GM10248 (cell line): Measurements from ENCODE around the gene PCDH9.

Experiments
- CTCF ChIA-PET: fragments of 300-600 bp; sonication (Branson Sonifier 250); formaldehyde crosslinking; extraction: SDS; loops from one replicate; lab custom pipeline; 2021; ENCODE audit warnings: antibody characterized with exemption; lab: Yijun Ruan, JAX
- POLR2A ChIA-PET: fragments of 350-650 bp; sonication (Branson Sonifier 250); formaldehyde crosslinking; extraction: SDS; loops from one replicate; lab custom pipeline; 2020; ENCODE audit warnings: antibody characterized with exemption; lab: Yijun Ruan, JAX
- DNase-seq: peaks from one replicate; pipeline ENCODE4 v3.0.0; 2012; ENCODE audit errors: extremely low spot score
- TF ChIP-seq, protein P1 (sequence below): IDR thresholded peaks from 2 replicates; pipeline ENCODE4 v1.5.1; 2012; ENCODE audit warnings: mild to moderate bottlenecking, low read depth; ENCODE audit errors: extremely low read depth, missing control alignments, control extremely low read depth

PCDH9 gene

DNA sequence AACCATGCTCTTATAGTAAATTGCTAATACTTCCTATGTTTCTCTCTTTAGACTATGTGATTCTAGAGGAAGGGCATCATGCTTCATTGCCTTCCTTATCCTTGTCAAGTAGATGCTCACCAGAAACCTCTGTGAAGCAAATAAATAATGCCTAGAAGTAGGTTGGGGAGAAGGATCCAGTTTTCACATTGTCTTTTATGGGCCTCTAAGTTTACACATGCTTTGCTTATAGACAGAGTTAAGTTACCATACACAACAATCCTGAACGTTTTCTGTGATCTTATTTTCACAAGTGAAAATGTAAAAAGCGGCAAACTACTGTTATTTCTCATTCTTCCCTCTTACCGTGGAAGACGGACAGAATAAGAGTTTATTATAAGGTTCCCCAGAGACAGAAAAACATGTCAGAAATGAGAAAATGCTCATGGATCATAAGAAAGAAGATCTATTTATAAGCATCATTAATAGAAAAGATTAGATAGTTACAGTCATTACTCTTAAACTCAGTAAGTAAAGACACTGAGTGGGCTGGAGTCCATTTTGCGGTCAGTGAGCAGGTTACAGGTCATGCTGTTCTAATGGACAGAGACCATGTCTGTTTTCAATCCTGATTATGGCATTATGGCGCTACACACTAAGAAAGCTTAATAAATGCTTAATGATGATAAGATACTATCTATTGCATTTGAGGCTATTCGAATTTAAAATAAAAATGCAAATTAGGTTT lies 723.9 kb downstream of the PCDH9 start:
- no peak for DNase-seq
- TF ChIP-seq, protein P1, sequence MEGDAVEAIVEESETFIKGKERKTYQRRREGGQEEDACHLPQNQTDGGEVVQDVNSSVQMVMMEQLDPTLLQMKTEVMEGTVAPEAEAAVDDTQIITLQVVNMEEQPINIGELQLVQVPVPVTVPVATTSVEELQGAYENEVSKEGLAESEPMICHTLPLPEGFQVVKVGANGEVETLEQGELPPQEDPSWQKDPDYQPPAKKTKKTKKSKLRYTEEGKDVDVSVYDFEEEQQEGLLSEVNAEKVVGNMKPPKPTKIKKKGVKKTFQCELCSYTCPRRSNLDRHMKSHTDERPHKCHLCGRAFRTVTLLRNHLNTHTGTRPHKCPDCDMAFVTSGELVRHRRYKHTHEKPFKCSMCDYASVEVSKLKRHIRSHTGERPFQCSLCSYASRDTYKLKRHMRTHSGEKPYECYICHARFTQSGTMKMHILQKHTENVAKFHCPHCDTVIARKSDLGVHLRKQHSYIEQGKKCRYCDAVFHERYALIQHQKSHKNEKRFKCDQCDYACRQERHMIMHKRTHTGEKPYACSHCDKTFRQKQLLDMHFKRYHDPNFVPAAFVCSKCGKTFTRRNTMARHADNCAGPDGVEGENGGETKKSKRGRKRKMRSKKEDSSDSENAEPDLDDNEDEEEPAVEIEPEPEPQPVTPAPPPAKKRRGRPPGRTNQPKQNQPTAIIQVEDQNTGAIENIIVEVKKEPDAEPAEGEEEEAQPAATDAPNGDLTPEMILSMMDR, result no peak
- ChIA-PET POLR2A (no interaction called here), CTCF (interaction anchor here (1.4 kb wide), 1 partner anchor 9 kb away, joined by 4 read pairs; no protein-coding TSS in a partner anchor)

DNA sequence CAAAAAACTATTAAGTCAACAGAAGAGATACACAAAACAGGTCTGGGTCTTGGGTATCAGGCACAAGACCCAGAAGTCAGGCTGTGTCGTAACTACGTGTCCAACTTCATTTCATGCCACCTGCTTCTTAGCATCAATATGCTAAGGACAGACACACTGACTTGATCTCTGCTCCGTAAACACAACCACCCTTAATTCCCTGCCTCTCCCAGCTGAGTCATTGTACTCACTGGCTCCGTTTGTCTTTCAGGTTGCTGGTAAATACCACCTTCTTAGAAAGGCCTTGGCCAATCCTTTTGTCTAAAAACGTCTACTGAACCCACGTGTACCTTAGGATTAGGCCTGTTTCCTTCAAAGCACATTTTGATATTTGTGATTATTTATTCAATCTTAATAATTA lies 726.2 kb downstream of the PCDH9 start:
- DNase-seq, result no peak
- TF ChIP-seq, protein P1, result no peak
- POLR2A ChIA-PET, result no interaction called here
- CTCF ChIA-PET, result no interaction called here

DNA sequence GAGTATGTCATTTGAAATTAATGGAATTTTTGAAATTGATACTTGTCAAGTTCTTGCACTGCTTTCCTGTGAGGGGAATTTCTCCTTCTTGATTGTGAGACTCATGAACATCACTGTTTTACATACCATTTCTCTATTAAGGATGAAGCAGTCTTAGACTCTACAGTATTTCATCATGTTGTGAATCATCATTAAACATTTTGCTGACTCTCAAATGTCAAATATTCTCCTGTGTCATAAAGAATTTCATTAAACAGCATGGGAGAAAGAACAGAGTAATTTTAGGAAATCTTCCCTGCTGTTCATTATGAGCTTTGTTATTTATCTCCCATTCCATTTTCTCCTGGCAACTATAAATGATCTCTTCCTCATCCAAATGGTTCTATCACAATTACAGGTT lies 729.0 kb downstream of the PCDH9 start:
- CTCF ChIA-PET, result interaction anchor here (2.1 kb wide), 1 partner anchor 14 kb away, joined by 4 read pairs; no protein-coding TSS in a partner anchor
- POLR2A ChIA-PET, result no interaction called here
- TF ChIP-seq, protein P1, result no peak
- no peak for DNase-seq

DNA sequence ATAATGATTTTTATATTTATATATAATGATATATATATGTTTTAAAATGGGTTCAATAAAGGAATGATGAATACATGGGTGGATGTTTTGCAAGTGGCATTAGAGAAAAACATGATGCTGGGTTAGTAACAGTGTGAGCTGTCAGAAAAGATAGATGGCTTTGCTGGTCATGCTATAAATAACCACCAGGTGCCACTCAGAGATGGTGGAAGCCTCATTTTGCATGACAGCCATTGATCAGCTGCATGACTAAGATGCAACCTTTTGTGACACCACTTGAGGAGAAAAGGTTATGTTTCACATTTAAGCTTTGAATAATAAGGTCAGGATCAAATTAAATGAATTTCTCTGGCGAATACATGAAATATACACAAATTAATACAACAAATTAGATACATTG lies 737.7 kb downstream of the PCDH9 start:
- no peak for DNase-seq
- POLR2A ChIA-PET, result no interaction called here
- CTCF ChIA-PET, result interaction anchor here (0.8 to 1.4 kb wide), 2 partner anchors 15 to 23 kb away, joined by 3 read pairs; no protein-coding TSS in a partner anchor
- TF ChIP-seq, protein P1, result no peak

DNA sequence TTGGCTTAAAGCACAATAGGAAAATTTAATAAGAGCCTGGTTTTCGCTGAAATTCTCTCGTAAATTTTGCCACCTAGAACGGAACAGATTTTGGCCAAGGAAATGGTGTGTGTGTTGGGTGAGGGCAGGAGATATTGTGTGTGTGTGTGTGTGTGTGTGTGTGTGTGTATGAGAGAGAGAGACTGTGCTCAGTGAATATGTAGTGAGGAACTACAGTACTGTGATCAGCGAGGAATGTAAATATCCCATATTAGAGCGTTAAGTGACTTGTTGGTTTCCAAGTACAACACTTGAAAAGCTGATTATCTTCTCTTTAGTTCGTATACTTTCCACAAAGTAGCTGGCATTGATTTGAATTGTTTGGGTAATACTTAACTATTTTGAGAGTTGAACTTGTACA lies 738.9 kb downstream of the PCDH9 start:
- TF ChIP-seq, protein P1, result no peak
- POLR2A ChIA-PET, result no interaction called here
- no peak for DNase-seq
- CTCF ChIA-PET, result interaction anchor here (1.4 kb wide), 1 partner anchor 16 kb away, joined by 3 read pairs; no protein-coding TSS in a partner anchor

DNA sequence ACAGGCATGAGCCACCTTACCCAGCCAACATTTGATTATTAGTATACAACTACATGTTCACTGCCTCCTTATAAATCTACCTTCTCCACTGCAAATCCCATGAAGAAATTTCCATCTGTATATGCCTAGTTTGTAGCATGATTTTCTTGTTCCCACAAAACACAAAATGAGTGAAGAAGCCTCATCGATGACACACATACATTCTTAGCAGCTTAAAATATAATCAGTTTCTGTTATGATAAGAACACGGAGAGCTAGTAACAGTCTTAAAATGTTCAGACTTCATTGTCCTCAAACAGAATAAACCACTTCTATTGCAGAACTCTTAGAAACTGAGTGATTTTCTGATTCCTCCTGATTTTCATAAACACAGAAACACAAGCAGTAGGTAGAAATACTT lies 740.5 kb downstream of the PCDH9 start:
- TF ChIP-seq, protein P1, result no peak
- no peak for DNase-seq
- CTCF ChIA-PET, result no interaction called here
- POLR2A ChIA-PET, result no interaction called here
